Type B pancreatic cell (in vitro differentiated cells): ENCODE measurements around the gene APMAP. TPM values are rescaled to one million over a fixed set of nuclear protein-coding genes. Genes with fewer than 3 reads are reported as not detected.
A peak's percentile ranks its signal among the peaks of the same experiment; 100 is the strongest.
"Not testable (repeated sequence)": the region's sequence is repeated elsewhere in the genome, so short reads cannot be mapped to it uniquely, and the experiment has no call there.

Experiments used
- DNase-seq: peaks from one replicate; pipeline ENCODE4 v3.0.0; 2021; ENCODE audit warnings: mixed read lengths; ENCODE audit not compliant: unreplicated experiment; ENCODE audit errors: extremely low spot score
- H3K27ac Mint-ChIP-seq: 2 replicates; pipeline ENCODE4 v1.8.0; 2021; ENCODE audit warnings: mild to moderate bottlenecking, mixed read lengths
- H3K27me3 Mint-ChIP-seq: 2 replicates; pipeline ENCODE4 v1.8.0; 2021; ENCODE audit warnings: mixed read lengths
- H3K36me3 Mint-ChIP-seq: 2 replicates; pipeline ENCODE4 v1.8.0; 2021; ENCODE audit warnings: mixed read lengths
- H3K4me1 Mint-ChIP-seq: one replicate; pipeline ENCODE4 v1.8.0; 2021; ENCODE audit warnings: mixed read lengths; ENCODE audit not compliant: unreplicated experiment
- H3K4me3 Mint-ChIP-seq: 2 replicates; pipeline ENCODE4 v1.8.0; 2021; ENCODE audit warnings: mild to moderate bottlenecking, mixed read lengths
- H3K9me3 Mint-ChIP-seq: 2 replicates; pipeline ENCODE4 v1.8.0; 2021; ENCODE audit warnings: mixed read lengths
- total RNA-seq: library from RNA; stranded (reverse); gene quantifications from 2 replicates; pipeline ENCODE4 v1.2.1, GENCODE V29; 2021; ENCODE audit warnings: low replicate concordance
- TF ChIP-seq, protein P1 (sequence below): fragments of 200-600 bp; sonication (generic); conservative IDR thresholded peaks from 2 replicates; pipeline ENCODE4 v1.5.0; 2021; ENCODE audit warnings: antibody characterized with exemption, mild to moderate bottlenecking

APMAP gene
- total RNA-seq, 1 donor from 2014 or later: 71.6 TPM

DNA sequence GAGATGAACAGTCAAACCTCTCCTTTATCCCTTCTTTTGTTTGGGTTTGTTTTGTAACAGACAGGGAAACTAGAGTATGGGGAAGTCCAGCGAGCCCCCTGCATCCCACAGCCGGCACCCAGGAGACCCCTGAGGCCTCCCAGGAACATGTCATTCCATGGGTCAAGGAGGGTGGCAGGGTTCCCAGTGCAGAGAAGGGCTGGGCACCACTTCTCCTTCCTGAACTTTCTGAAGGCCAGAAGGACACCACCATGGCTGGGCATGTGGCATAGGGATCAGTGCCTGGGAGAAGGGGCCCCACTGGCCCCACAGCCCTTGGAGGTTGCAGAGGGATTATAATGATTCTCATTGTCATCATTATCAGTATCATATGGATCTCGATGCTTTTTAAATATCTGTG is 57.4 kb downstream of the APMAP start:
- Mint-ChIP-seq H3K4me3 (no peak overlapping the region), H3K4me1 (peaks cover 3% of the 10 kb centered on the region), H3K9me3 (peaks cover 4% of the 10 kb centered on the region), H3K36me3 (no peaks in the 10 kb centered on the region), H3K27ac (no peak overlapping the region), H3K27me3 (no peaks in the 10 kb centered on the region)
- TF ChIP-seq, protein P1, sequence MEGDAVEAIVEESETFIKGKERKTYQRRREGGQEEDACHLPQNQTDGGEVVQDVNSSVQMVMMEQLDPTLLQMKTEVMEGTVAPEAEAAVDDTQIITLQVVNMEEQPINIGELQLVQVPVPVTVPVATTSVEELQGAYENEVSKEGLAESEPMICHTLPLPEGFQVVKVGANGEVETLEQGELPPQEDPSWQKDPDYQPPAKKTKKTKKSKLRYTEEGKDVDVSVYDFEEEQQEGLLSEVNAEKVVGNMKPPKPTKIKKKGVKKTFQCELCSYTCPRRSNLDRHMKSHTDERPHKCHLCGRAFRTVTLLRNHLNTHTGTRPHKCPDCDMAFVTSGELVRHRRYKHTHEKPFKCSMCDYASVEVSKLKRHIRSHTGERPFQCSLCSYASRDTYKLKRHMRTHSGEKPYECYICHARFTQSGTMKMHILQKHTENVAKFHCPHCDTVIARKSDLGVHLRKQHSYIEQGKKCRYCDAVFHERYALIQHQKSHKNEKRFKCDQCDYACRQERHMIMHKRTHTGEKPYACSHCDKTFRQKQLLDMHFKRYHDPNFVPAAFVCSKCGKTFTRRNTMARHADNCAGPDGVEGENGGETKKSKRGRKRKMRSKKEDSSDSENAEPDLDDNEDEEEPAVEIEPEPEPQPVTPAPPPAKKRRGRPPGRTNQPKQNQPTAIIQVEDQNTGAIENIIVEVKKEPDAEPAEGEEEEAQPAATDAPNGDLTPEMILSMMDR: no peak
- no peak for DNase-seq

GRCh38 chr20:24934716-24935115 is 57.8 kb downstream of the APMAP start:
- H3K4me1 Mint-ChIP-seq: peaks cover 7% of the 10 kb centered on the region
- TF ChIP-seq, protein P1: no peak
- no peaks in the 10 kb centered on the region for H3K27me3 Mint-ChIP-seq
- no peak overlapping the region for H3K4me3 Mint-ChIP-seq
- peaks cover 4% of the 10 kb centered on the region for H3K9me3 Mint-ChIP-seq
- no peak overlapping the region for H3K27ac Mint-ChIP-seq
- H3K36me3 Mint-ChIP-seq: no peaks in the 10 kb centered on the region
- no peak for DNase-seq

- Mint-ChIP-seq H3K4me3 (no peak overlapping the region), H3K36me3 (no peaks in the 10 kb centered on the region), H3K27me3 (no peaks in the 10 kb centered on the region), H3K27ac (no peak overlapping the region), H3K4me1 (peaks cover 8% of the 10 kb centered on the region), H3K9me3 (peaks cover 4% of the 10 kb centered on the region)
- DNase-seq: no peak
- TF ChIP-seq, protein P1: no peak
Measured at GRCh38 chr20:24934101-24934661, 58.4 kb downstream of the APMAP start.

DNA sequence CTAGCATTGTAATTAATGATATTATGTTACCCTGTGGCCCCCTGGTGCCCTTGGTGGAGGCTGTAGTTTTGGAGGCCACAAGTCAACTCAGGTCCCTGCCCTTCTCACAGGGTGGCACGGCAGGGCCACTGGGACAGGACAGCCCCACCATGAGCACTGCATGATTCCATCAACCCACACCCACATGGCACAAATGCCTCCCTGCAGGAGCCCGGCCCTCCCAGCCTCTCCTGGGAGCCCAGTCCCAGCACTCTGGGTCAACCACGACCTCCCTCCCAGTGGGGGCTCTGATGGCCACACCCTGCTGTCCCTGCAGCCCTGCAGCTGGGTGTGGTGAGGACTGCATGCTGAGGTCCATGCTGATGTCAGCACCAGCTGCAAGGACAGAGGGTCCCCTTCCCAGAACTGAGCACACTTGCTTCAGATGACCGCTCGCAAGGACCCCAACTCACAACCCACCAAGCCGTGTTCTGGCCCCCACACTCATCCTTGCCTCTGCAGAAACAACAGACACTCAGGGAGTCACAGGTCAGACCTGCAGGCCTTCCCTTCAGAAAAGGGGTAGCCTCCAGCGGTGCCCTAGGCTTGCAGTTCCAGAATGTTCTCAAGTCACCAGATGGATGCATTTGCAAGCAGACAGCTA is 59.2 kb downstream of the APMAP start:
- Mint-ChIP-seq H3K27ac (no peak overlapping the region), H3K27me3 (no peaks in the 10 kb centered on the region), H3K9me3 (peaks cover 4% of the 10 kb centered on the region), H3K4me3 (no peak overlapping the region), H3K36me3 (no peaks in the 10 kb centered on the region), H3K4me1 (peaks cover 8% of the 10 kb centered on the region)
- TF ChIP-seq, protein P1: no peak
- DNase-seq: peak; percentile 57

GRCh38 chr20:24931893-24932292 is 60.7 kb downstream of the APMAP start:
- H3K27me3 Mint-ChIP-seq, H3K36me3 Mint-ChIP-seq, H3K9me3 Mint-ChIP-seq, H3K4me3 Mint-ChIP-seq, DNase-seq, H3K4me1 Mint-ChIP-seq: not testable (repeated sequence)
- H3K27ac Mint-ChIP-seq: peak overlapping the region; percentile 99

DNA sequence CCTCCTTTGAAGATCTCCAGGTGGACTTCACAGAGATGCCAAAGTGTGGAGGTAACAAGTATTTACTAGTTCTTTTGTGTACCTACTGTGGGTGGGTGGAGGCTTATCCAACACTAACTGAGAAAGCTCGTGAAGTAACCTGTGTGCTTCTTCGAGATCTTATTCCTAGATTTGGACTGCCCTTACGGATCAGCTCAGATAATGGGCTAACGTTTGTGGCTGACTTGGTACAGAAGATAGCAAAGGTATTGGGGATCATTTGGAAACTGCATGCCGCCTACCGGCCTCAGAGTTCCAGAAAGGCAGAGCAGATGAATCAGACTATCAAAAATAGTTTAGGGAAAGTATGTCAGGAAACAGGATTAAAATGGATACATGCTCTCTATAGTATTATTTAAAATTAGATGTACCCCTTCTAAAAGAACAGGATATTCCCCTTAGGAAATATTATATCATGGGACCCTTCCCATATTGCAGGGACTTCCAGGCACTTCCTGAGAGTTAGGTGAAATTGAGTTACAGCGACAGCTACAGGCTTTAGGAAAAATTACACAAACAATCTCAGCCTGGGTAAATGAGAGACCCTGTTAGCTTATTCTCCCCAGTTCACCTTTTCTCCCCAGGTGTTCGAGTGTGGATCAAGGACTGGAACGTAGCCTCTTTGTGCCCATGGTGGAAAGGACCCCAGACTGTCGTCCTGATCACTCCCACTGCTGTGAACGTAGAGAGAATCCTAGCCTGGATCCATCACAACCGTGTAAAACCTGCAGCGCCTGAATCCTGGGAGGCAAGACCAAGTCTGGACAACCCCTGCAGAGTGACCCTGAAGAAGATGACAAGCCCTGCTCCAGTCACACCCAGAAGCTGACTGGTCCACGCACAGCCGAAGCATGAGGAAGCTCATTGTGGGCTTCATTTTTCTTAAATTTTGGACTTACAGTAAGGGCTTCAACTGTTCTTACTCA is 61.5 kb downstream of the APMAP start:
- Mint-ChIP-seq H3K27ac (peak overlapping the region; percentile 99), H3K4me3 (peak overlapping the region; percentile 84)
- H3K27me3 Mint-ChIP-seq, DNase-seq, H3K4me1 Mint-ChIP-seq, H3K36me3 Mint-ChIP-seq, H3K9me3 Mint-ChIP-seq: not testable (repeated sequence)
- TF ChIP-seq, protein P1: peak; percentile 73

- Mint-ChIP-seq H3K27ac (peak overlapping the region; percentile 99), H3K4me3 (peak overlapping the region; percentile 84)
- not testable (repeated sequence) for H3K27me3 Mint-ChIP-seq, H3K4me1 Mint-ChIP-seq, H3K9me3 Mint-ChIP-seq, H3K36me3 Mint-ChIP-seq
- DNase-seq: peak; percentile 52
Measured at GRCh38 chr20:24929867-24930723, 62.5 kb downstream of the APMAP start.

DNA sequence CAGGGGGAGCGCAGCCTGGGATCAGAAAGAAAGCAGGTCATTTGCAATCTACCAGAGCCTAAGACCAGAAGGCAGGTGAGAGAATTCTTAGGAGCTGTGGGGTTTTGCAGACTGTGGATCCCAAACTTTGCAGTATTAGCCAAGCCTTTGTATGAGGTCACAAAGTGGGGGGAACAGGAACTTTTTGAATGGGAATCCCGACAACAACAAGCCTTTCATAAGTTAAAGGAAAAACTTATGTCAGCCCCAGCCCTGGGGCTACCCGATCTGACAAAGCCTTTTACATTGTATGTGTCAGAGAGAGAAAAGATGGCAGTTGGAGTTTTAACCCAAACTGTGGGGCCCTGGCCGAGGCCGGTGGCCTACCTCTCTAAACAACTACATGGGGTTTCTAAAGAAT is 63.3 kb downstream of the APMAP start:
- not testable (repeated sequence) for H3K4me1 Mint-ChIP-seq, H3K4me3 Mint-ChIP-seq, H3K27me3 Mint-ChIP-seq, H3K9me3 Mint-ChIP-seq, H3K36me3 Mint-ChIP-seq, DNase-seq
- peak overlapping the region; percentile 99 for H3K27ac Mint-ChIP-seq
